Activated CD8-positive, alpha-beta T cell treated with anti-CD3 and anti-CD28 coated beads for 36 hours (primary cell): ENCODE results near the gene SEMA4F. TPM values are rescaled to one million over a fixed set of nuclear protein-coding genes. Genes with fewer than 3 reads are reported as not detected.

Experiments used
- ATAC-seq: fragments of 200-7000 bp; cut with Tn5 transposase; one replicate; pipeline ENCODE4 v1.10.0; 2021; ENCODE audit warnings: mild to moderate bottlenecking, moderate library complexity
- CTCF ChIA-PET: fragments of 350-600 bp; sonication (Branson Sonifier 250); formaldehyde crosslinking; loops from one replicate; lab custom pipeline; 2021; ENCODE audit warnings: antibody characterized with exemption; lab: Charles Lee
- POLR2A ChIA-PET: fragments of 350-600 bp; sonication (Branson Sonifier 250); formaldehyde crosslinking; loops from one replicate; lab custom pipeline; 2021; ENCODE audit warnings: antibody characterized with exemption; lab: Charles Lee
- DNase-seq: peaks from one replicate; pipeline ENCODE4 v3.0.0-alpha.2; 2020
- H3K27ac Mint-ChIP-seq: one replicate; pipeline ENCODE4 v1.8.0; 2021; ENCODE audit warnings: mild to moderate bottlenecking, mixed read lengths
- H3K27me3 Mint-ChIP-seq: one replicate; pipeline ENCODE4 v1.8.0; 2021; ENCODE audit warnings: mixed read lengths
- H3K36me3 Mint-ChIP-seq: one replicate; pipeline ENCODE4 v1.8.0; 2021; ENCODE audit warnings: low read depth, mixed read lengths
- H3K4me1 Mint-ChIP-seq: one replicate; pipeline ENCODE4 v1.8.0; 2021; ENCODE audit warnings: low read depth, mixed read lengths
- H3K4me3 Mint-ChIP-seq: one replicate; pipeline ENCODE4 v1.8.0; 2021; ENCODE audit warnings: mild to moderate bottlenecking, moderate library complexity, mixed read lengths
- H3K9me3 Mint-ChIP-seq: one replicate; pipeline ENCODE4 v1.8.0; 2021; ENCODE audit warnings: mixed read lengths
- CTCF ChIP-seq: fragments of 200-600 bp; IDR thresholded peaks from one replicate; pipeline ENCODE4 v1.8.0; 2022; ENCODE audit warnings: antibody characterized with exemption, mild to moderate bottlenecking
- intact Hi-C: fragments of 100-400 bp; cut with micrococcal nuclease; formaldehyde crosslinking; loops from one replicate; pipeline ENCODE4 v1.10.0; 2022
- total RNA-seq, 2 experiments: library from RNA; stranded (reverse); gene quantifications; one replicate each; pipeline ENCODE4 v1.2.3, GENCODE V29; 2021

SEMA4F gene
- total RNA-seq, 2 experiments from 2014 or later = 3.1 to 4.2 TPM

- peaks cover 2% of the 10 kb centered on the region for H3K27me3 Mint-ChIP-seq
- CTCF ChIA-PET = interaction anchor here (0.7 kb wide), 1 partner anchor 19 kb away, joined by 3 read pairs; no protein-coding TSS in a partner anchor
- TF ChIP-seq CTCF = no peak
- no peak for DNase-seq
- H3K36me3 Mint-ChIP-seq = no peaks in the 10 kb centered on the region
- POLR2A ChIA-PET = no interaction called here
- intact Hi-C loops = no loop called here
- H3K4me1 Mint-ChIP-seq = no peaks in the 10 kb centered on the region
- no peak overlapping the region for H3K4me3 Mint-ChIP-seq
- no peak overlapping the region for H3K27ac Mint-ChIP-seq
- no peak for ATAC-seq
- H3K9me3 Mint-ChIP-seq = no peaks in the 10 kb centered on the region
Measured at GRCh38 chr2:74632209-74632938, 21.7 kb upstream of the SEMA4F start.

GRCh38 chr2:74632939-74633312, 21.1 kb upstream of the SEMA4F start:
- ChIA-PET POLR2A (no interaction called here), CTCF (interaction anchor here (0.7 kb wide), 1 partner anchor 18 kb away, joined by 3 read pairs; no protein-coding TSS in a partner anchor)
- Mint-ChIP-seq H3K27me3 (peaks cover 2% of the 10 kb centered on the region), H3K4me1 (no peaks in the 10 kb centered on the region), H3K9me3 (no peaks in the 10 kb centered on the region), H3K36me3 (no peaks in the 10 kb centered on the region), H3K27ac (no peak overlapping the region), H3K4me3 (no peak overlapping the region)
- intact Hi-C loops = no loop called here
- no peak for TF ChIP-seq CTCF
- DNase-seq (no peak), ATAC-seq (no peak)

- Mint-ChIP-seq H3K4me3 (no peak overlapping the region), H3K27me3 (peaks cover 8% of the 10 kb centered on the region), H3K9me3 (no peaks in the 10 kb centered on the region), H3K36me3 (no peaks in the 10 kb centered on the region), H3K4me1 (no peaks in the 10 kb centered on the region), H3K27ac (no peak overlapping the region)
- CTCF ChIA-PET = interaction anchor here (1.1 kb wide), 1 partner anchor 12 kb away, joined by 3 read pairs; no protein-coding TSS in a partner anchor
- no peak for TF ChIP-seq CTCF
- intact Hi-C loops = no loop called here
- POLR2A ChIA-PET = no interaction called here
- ATAC-seq (no peak), DNase-seq (no peak)
Measured at GRCh38 chr2:74639550-74639949, 14.5 kb upstream of the SEMA4F start.

GRCh38 chr2:74645344-74645743, 8.7 kb upstream of the SEMA4F start:
- Mint-ChIP-seq H3K9me3 (no peaks in the 10 kb centered on the region), H3K4me3 (no peak overlapping the region), H3K4me1 (peaks cover 2% of the 10 kb centered on the region), H3K27me3 (peaks cover 21% of the 10 kb centered on the region), H3K36me3 (no peaks in the 10 kb centered on the region), H3K27ac (no peak overlapping the region)
- intact Hi-C loops = no loop called here
- CTCF ChIA-PET = interaction anchor here (1.5 kb wide), 1 partner anchor 45 kb away, joined by 4 read pairs; no protein-coding TSS in a partner anchor
- POLR2A ChIA-PET = no interaction called here
- no peak for ATAC-seq
- DNase-seq = no peak
- TF ChIP-seq CTCF = no peak

GRCh38 chr2:74646201-74646600, 7.8 kb upstream of the SEMA4F start:
- Mint-ChIP-seq H3K27ac (no peak overlapping the region), H3K36me3 (no peaks in the 10 kb centered on the region), H3K9me3 (no peaks in the 10 kb centered on the region), H3K4me1 (peaks cover 2% of the 10 kb centered on the region), H3K27me3 (peaks cover 19% of the 10 kb centered on the region), H3K4me3 (no peak overlapping the region)
- intact Hi-C loops = no loop called here
- ChIA-PET POLR2A (interaction anchor here (0.8 kb wide), 1 partner anchor 8 kb away, joined by 4 read pairs; the partner anchor contains the start of gene SEMA4F), CTCF (interaction anchor here (1.0 to 1.5 kb wide), 2 partner anchors 10 to 45 kb away, joined by 3 to 4 read pairs; no protein-coding TSS in a partner anchor)
- ATAC-seq (no peak), DNase-seq (no peak)
- TF ChIP-seq CTCF = no peak
